Activated CD4-positive, alpha-beta memory T cell treated with anti-CD3 and anti-CD28 coated beads, Interleukin-2, amount 10 ng/mL, durations not matched to agents 7 days and 5 days (primary cell): ENCODE results near the gene DEPDC5. TPM values are rescaled to one million over a fixed set of nuclear protein-coding genes. Genes with fewer than 3 reads are reported as not detected.
A peak's percentile ranks its signal among the peaks of the same experiment; 100 is the strongest.

Experiments
- CTCF ChIA-PET: fragments of 350-600 bp; sonication (Branson Sonifier 250); formaldehyde crosslinking; loops from one replicate; lab custom pipeline; 2021; ENCODE audit warnings: antibody characterized with exemption, inconsistent platforms; lab: Charles Lee
- POLR2A ChIA-PET: fragments of 350-600 bp; sonication (Branson Sonifier 250); formaldehyde crosslinking; loops from one replicate; lab custom pipeline; 2021; ENCODE audit warnings: antibody characterized with exemption; lab: Charles Lee
- DNase-seq: peaks from one replicate; pipeline ENCODE4 v3.0.0-alpha.2; 2020
- H3K27ac Mint-ChIP-seq: one replicate; pipeline ENCODE4 v1.8.0; 2021; ENCODE audit warnings: mild to moderate bottlenecking, mixed read lengths
- H3K27me3 Mint-ChIP-seq: one replicate; pipeline ENCODE4 v1.8.0; 2021; ENCODE audit warnings: mixed read lengths
- H3K36me3 Mint-ChIP-seq: one replicate; pipeline ENCODE4 v1.8.0; 2021; ENCODE audit warnings: low read depth, mixed read lengths
- H3K4me1 Mint-ChIP-seq: one replicate; pipeline ENCODE4 v1.8.0; 2021; ENCODE audit warnings: mixed read lengths
- H3K4me3 Mint-ChIP-seq: one replicate; pipeline ENCODE4 v1.8.0; 2021; ENCODE audit warnings: mild to moderate bottlenecking, mixed read lengths
- H3K9me3 Mint-ChIP-seq: one replicate; pipeline ENCODE4 v1.8.0; 2021; ENCODE audit warnings: mixed read lengths
- total RNA-seq, 2 experiments: library from RNA; stranded (reverse); gene quantifications; one replicate each; pipeline ENCODE4 v1.2.3, GENCODE V29; 2021

The DEPDC5 gene
- total RNA-seq, 2 experiments from 2014 or later = 32.8 to 33.7 TPM

- DNase-seq = no peak
- H3K27ac Mint-ChIP-seq = no peak overlapping the region
- H3K4me3 Mint-ChIP-seq = no peak overlapping the region
- CTCF ChIA-PET = no interaction called here
- H3K36me3 Mint-ChIP-seq = no peaks in the 10 kb centered on the region
- no peaks in the 10 kb centered on the region for H3K27me3 Mint-ChIP-seq
- H3K4me1 Mint-ChIP-seq = peaks cover 16% of the 10 kb centered on the region
- no peaks in the 10 kb centered on the region for H3K9me3 Mint-ChIP-seq
- POLR2A ChIA-PET = interaction anchor here (1.1 kb wide), 1 partner anchor 26 kb away, joined by 3 read pairs; no protein-coding TSS in a partner anchor
These were observed 161.8 kb downstream of the DEPDC5 start for GRCh38 chr22:31915586-31915985.

GRCh38 chr22:31917227-31917921 is 163.6 kb downstream of the DEPDC5 start:
- H3K27me3 Mint-ChIP-seq = no peaks in the 10 kb centered on the region
- H3K9me3 Mint-ChIP-seq = no peaks in the 10 kb centered on the region
- H3K27ac Mint-ChIP-seq = no peak overlapping the region
- POLR2A ChIA-PET = interaction anchor here (1.0 to 1.2 kb wide), 2 partner anchors 28 to 256 kb away, joined by 3 read pairs; partner anchors contain the start of gene PISD
- H3K4me1 Mint-ChIP-seq = peaks cover 16% of the 10 kb centered on the region
- no peaks in the 10 kb centered on the region for H3K36me3 Mint-ChIP-seq
- peak; percentile 31 for DNase-seq
- H3K4me3 Mint-ChIP-seq = peak overlapping the region; percentile 19
- CTCF ChIA-PET = interaction anchor here (0.6 kb wide), 2 partner anchors 48 to 281 kb away, joined by 3 read pairs; no protein-coding TSS in a partner anchor

GRCh38 chr22:31919730-31920129 is 165.9 kb downstream of the DEPDC5 start:
- DNase-seq = no peak
- H3K27ac Mint-ChIP-seq = no peak overlapping the region
- peaks cover 11% of the 10 kb centered on the region for H3K27me3 Mint-ChIP-seq
- ChIA-PET CTCF (interaction anchor here (1.3 kb wide), 1 partner anchor 51 kb away, joined by 3 read pairs; no protein-coding TSS in a partner anchor), POLR2A (interaction anchor here (1.5 kb wide), 1 partner anchor 12 kb away, joined by 5 read pairs; no protein-coding TSS in a partner anchor)
- H3K4me3 Mint-ChIP-seq = no peak overlapping the region
- no peaks in the 10 kb centered on the region for H3K9me3 Mint-ChIP-seq
- H3K36me3 Mint-ChIP-seq = no peaks in the 10 kb centered on the region
- peaks cover 28% of the 10 kb centered on the region for H3K4me1 Mint-ChIP-seq

GRCh38 chr22:31920306-31920705 is 166.5 kb downstream of the DEPDC5 start:
- H3K4me3 Mint-ChIP-seq = no peak overlapping the region
- H3K36me3 Mint-ChIP-seq = no peaks in the 10 kb centered on the region
- no peak for DNase-seq
- H3K27me3 Mint-ChIP-seq = peaks cover 16% of the 10 kb centered on the region
- peaks cover 31% of the 10 kb centered on the region for H3K4me1 Mint-ChIP-seq
- H3K9me3 Mint-ChIP-seq = no peaks in the 10 kb centered on the region
- ChIA-PET POLR2A (no interaction called here), CTCF (no interaction called here)
- no peak overlapping the region for H3K27ac Mint-ChIP-seq

GRCh38 chr22:31921106-31921505 is 167.3 kb downstream of the DEPDC5 start:
- no peaks in the 10 kb centered on the region for H3K36me3 Mint-ChIP-seq
- peaks cover 31% of the 10 kb centered on the region for H3K4me1 Mint-ChIP-seq
- DNase-seq = no peak
- CTCF ChIA-PET = no interaction called here
- H3K27me3 Mint-ChIP-seq = peaks cover 22% of the 10 kb centered on the region
- POLR2A ChIA-PET = no interaction called here
- no peak overlapping the region for H3K27ac Mint-ChIP-seq
- H3K4me3 Mint-ChIP-seq = no peak overlapping the region
- H3K9me3 Mint-ChIP-seq = no peaks in the 10 kb centered on the region

- Mint-ChIP-seq H3K27ac (no peak overlapping the region), H3K27me3 (peaks cover 30% of the 10 kb centered on the region), H3K4me3 (no peak overlapping the region), H3K9me3 (no peaks in the 10 kb centered on the region), H3K36me3 (no peaks in the 10 kb centered on the region), H3K4me1 (peaks cover 21% of the 10 kb centered on the region)
- POLR2A ChIA-PET = no interaction called here
- no peak for DNase-seq
- CTCF ChIA-PET = interaction anchor here (0.6 kb wide), 1 partner anchor 36 kb away, joined by 4 read pairs; no protein-coding TSS in a partner anchor
These were observed 168.7 kb downstream of the DEPDC5 start for GRCh38 chr22:31922534-31922933.

- DNase-seq = no peak
- H3K27ac Mint-ChIP-seq = no peak overlapping the region
- no peaks in the 10 kb centered on the region for H3K9me3 Mint-ChIP-seq
- H3K4me3 Mint-ChIP-seq = no peak overlapping the region
- H3K27me3 Mint-ChIP-seq = peaks cover 33% of the 10 kb centered on the region
- H3K36me3 Mint-ChIP-seq = no peaks in the 10 kb centered on the region
- ChIA-PET CTCF (no interaction called here), POLR2A (no interaction called here)
- H3K4me1 Mint-ChIP-seq = peaks cover 17% of the 10 kb centered on the region
These were observed 169.3 kb downstream of the DEPDC5 start for GRCh38 chr22:31923136-31923535.

GRCh38 chr22:31923747-31924146 is 169.9 kb downstream of the DEPDC5 start:
- no peaks in the 10 kb centered on the region for H3K36me3 Mint-ChIP-seq
- no peak overlapping the region for H3K27ac Mint-ChIP-seq
- POLR2A ChIA-PET = no interaction called here
- peaks cover 33% of the 10 kb centered on the region for H3K27me3 Mint-ChIP-seq
- no peak for DNase-seq
- no peaks in the 10 kb centered on the region for H3K9me3 Mint-ChIP-seq
- H3K4me1 Mint-ChIP-seq = peaks cover 15% of the 10 kb centered on the region
- no peak overlapping the region for H3K4me3 Mint-ChIP-seq
- CTCF ChIA-PET = no interaction called here

- no peak overlapping the region for H3K27ac Mint-ChIP-seq
- no peak overlapping the region for H3K4me3 Mint-ChIP-seq
- POLR2A ChIA-PET = no interaction called here
- H3K36me3 Mint-ChIP-seq = no peaks in the 10 kb centered on the region
- H3K9me3 Mint-ChIP-seq = no peaks in the 10 kb centered on the region
- H3K27me3 Mint-ChIP-seq = peaks cover 37% of the 10 kb centered on the region
- peaks cover 15% of the 10 kb centered on the region for H3K4me1 Mint-ChIP-seq
- CTCF ChIA-PET = interaction anchor here (0.6 kb wide), 1 partner anchor 42 kb away, joined by 5 read pairs; no protein-coding TSS in a partner anchor
- no peak for DNase-seq
These were observed 171.2 kb downstream of the DEPDC5 start for GRCh38 chr22:31925056-31925455.

- POLR2A ChIA-PET = no interaction called here
- Mint-ChIP-seq H3K36me3 (no peaks in the 10 kb centered on the region), H3K27ac (no peak overlapping the region), H3K27me3 (peaks cover 37% of the 10 kb centered on the region), H3K4me1 (peaks cover 15% of the 10 kb centered on the region), H3K9me3 (no peaks in the 10 kb centered on the region), H3K4me3 (no peak overlapping the region)
- DNase-seq = no peak
- CTCF ChIA-PET = interaction anchor here (1.1 kb wide), 1 partner anchor 25 kb away, joined by 3 read pairs; no protein-coding TSS in a partner anchor
These were observed 172.2 kb downstream of the DEPDC5 start for GRCh38 chr22:31926024-31926423.

- Mint-ChIP-seq H3K4me1 (peaks cover 18% of the 10 kb centered on the region), H3K27ac (no peak overlapping the region), H3K27me3 (peaks cover 37% of the 10 kb centered on the region), H3K36me3 (no peaks in the 10 kb centered on the region), H3K4me3 (no peak overlapping the region), H3K9me3 (no peaks in the 10 kb centered on the region)
- ChIA-PET CTCF (interaction anchor here (1.1 kb wide), 1 partner anchor 26 kb away, joined by 3 read pairs; no protein-coding TSS in a partner anchor), POLR2A (no interaction called here)
- DNase-seq = no peak
These were observed 173.2 kb downstream of the DEPDC5 start for GRCh38 chr22:31926969-31927368.

GRCh38 chr22:31927562-31927961 is 173.7 kb downstream of the DEPDC5 start:
- Mint-ChIP-seq H3K27me3 (peaks cover 37% of the 10 kb centered on the region), H3K36me3 (no peaks in the 10 kb centered on the region), H3K9me3 (no peaks in the 10 kb centered on the region), H3K4me3 (no peak overlapping the region), H3K4me1 (peaks cover 16% of the 10 kb centered on the region), H3K27ac (no peak overlapping the region)
- ChIA-PET POLR2A (no interaction called here), CTCF (no interaction called here)
- DNase-seq = no peak

- Mint-ChIP-seq H3K36me3 (no peaks in the 10 kb centered on the region), H3K27me3 (peaks cover 29% of the 10 kb centered on the region), H3K4me1 (peaks cover 5% of the 10 kb centered on the region), H3K27ac (no peak overlapping the region), H3K9me3 (no peaks in the 10 kb centered on the region), H3K4me3 (no peak overlapping the region)
- DNase-seq = no peak
- CTCF ChIA-PET = interaction anchor here (0.6 to 1.4 kb wide), 2 partner anchors 41 to 137 kb away, joined by 3 to 4 read pairs; no protein-coding TSS in a partner anchor
- POLR2A ChIA-PET = no interaction called here
These were observed 175.5 kb downstream of the DEPDC5 start for GRCh38 chr22:31929167-31929930.
